Endothelial cell of umbilical vein (primary cell): ENCODE measurements around the gene LMO7. TPM values are rescaled to one million over a fixed set of nuclear protein-coding genes. Genes with fewer than 3 reads are reported as not detected.

Source experiments
- BruUV-seq: library from RNA; stranded (reverse); fragments of 400-500 nt; replicated peaks from 2 replicates; lab custom pipeline; 2021; lab: Mats Ljungman, UMichigan
- CTCF ChIA-PET: fragments of 300-600, 350-600 bp; sonication (Branson Sonifier 250); formaldehyde crosslinking; loops from one replicate; lab custom pipeline; 2021; ENCODE audit warnings: antibody characterized with exemption, inconsistent platforms; lab: Charles Lee
- POLR2A ChIA-PET: fragments of 300-600, 350-600 bp; sonication (Branson Sonifier 250); formaldehyde crosslinking; loops from one replicate; lab custom pipeline; 2021; ENCODE audit warnings: antibody characterized with exemption, inconsistent platforms; lab: Charles Lee
- DNase-seq: peaks from one replicate; pipeline ENCODE4 v3.0.0-alpha.2; 2011; ENCODE audit warnings: low read depth, low spot score
- FAIRE-seq: peaks from 2 replicates; lab custom pipeline; 2011; peaks lifted over from hg19 to GRCh38; lab: Jason Lieb, UNC
- H2AFZ ChIP-seq: 2 replicates; pipeline ENCODE4 v1.6.0; 2012; ENCODE audit warnings: low read depth, low read length, control low read depth, inconsistent platforms
- H3K27ac ChIP-seq: 2 replicates; pipeline ENCODE4 v1.5.1; 2011; ENCODE audit warnings: low read depth, mild to moderate bottlenecking, control low read depth, low read length, moderate library complexity; ENCODE audit not compliant: insufficient read depth
- H3K27me3 ChIP-seq, 2 experiments: 2 replicates each; pipeline versions ENCODE4 v1.6.0 to v1.6.1; 2011; ENCODE audit warnings: low read length in 2 of 2, mixed read lengths in 1 of 2; ENCODE audit not compliant: control insufficient read depth in 2 of 2, insufficient read depth in 2 of 2
- H3K36me3 ChIP-seq, 2 experiments: 2 replicates in 1 of 2; 3 replicates in 1 of 2; pipeline ENCODE4 v1.5.1; 2011; ENCODE audit warnings: low read length in 2 of 2, mild to moderate bottlenecking in 1 of 2, moderate library complexity in 1 of 2; ENCODE audit not compliant: control insufficient read depth in 2 of 2, insufficient read depth in 2 of 2; ENCODE audit errors: extremely low read depth in 1 of 2
- H3K4me1 ChIP-seq: 3 replicates; pipeline ENCODE4 v1.5.1; 2011; ENCODE audit warnings: mild to moderate bottlenecking, low read length; ENCODE audit not compliant: control insufficient read depth, insufficient read depth; ENCODE audit errors: extremely low read depth
- H3K4me2 ChIP-seq: 2 replicates; pipeline ENCODE4 v1.6.1; 2011; ENCODE audit warnings: low read length, control low read depth, mixed read lengths; ENCODE audit not compliant: insufficient read depth
- H3K4me3 ChIP-seq, 3 experiments: fragments of 200-600 bp in 1 of 3; sonication (generic), shearing (Covaris generic) in 1 of 3; replicated peaks in 1 of 3; 2 replicates each; pipeline ENCODE4 v1.5.1; 2011 to 2016; ENCODE audit warnings: control low read depth in 3 of 3, low read length in 3 of 3, mild to moderate bottlenecking in 2 of 3, inconsistent platforms in 1 of 3, low read depth in 1 of 3, moderate library complexity in 1 of 3; ENCODE audit not compliant: insufficient read depth in 1 of 3
- H3K79me2 ChIP-seq: 2 replicates; pipeline ENCODE4 v1.6.0; 2012; ENCODE audit warnings: low read length, inconsistent platforms; ENCODE audit not compliant: control insufficient read depth, insufficient read depth
- H3K9ac ChIP-seq: replicated peaks from 2 replicates; pipeline ENCODE3; 2011; ENCODE audit warnings: low read length, control low read depth; ENCODE audit not compliant: insufficient read depth; ENCODE audit errors: extremely low read depth
- H3K9me1 ChIP-seq: replicated peaks from 3 replicates; pipeline ENCODE4 v1.6.0; 2011; ENCODE audit warnings: mild to moderate bottlenecking, low read length; ENCODE audit not compliant: control insufficient read depth, insufficient read depth; ENCODE audit errors: extremely low read depth
- H3K9me3 ChIP-seq: replicated peaks from 2 replicates; pipeline ENCODE4 v1.5.1; 2012; ENCODE audit warnings: low read length, inconsistent platforms; ENCODE audit not compliant: control insufficient read depth, insufficient read depth
- H4K20me1 ChIP-seq: replicated peaks from 2 replicates; pipeline ENCODE3; 2011; ENCODE audit warnings: mild to moderate bottlenecking, low read length; ENCODE audit not compliant: control insufficient read depth, insufficient read depth; ENCODE audit errors: extremely low read depth
- FOS ChIP-seq: IDR thresholded peaks from 2 replicates; pipeline ENCODE4 v1.6.1; 2011; ENCODE audit warnings: mild to moderate bottlenecking, low read length, moderate library complexity, borderline replicate concordance; ENCODE audit not compliant: insufficient read depth
- JUN ChIP-seq: IDR thresholded peaks from 2 replicates; pipeline ENCODE4 v1.6.1; 2011; ENCODE audit warnings: borderline replicate concordance, low read depth; ENCODE audit not compliant: insufficient read length, insufficient read depth
- POLR2A ChIP-seq: IDR thresholded peaks from 2 replicates; pipeline ENCODE4 v1.6.1; 2012; ENCODE audit warnings: low read depth, mild to moderate bottlenecking, control low read depth, low read length
- POLR2AphosphoS5 ChIP-seq: IDR thresholded peaks from 2 replicates; pipeline ENCODE4 v1.6.1; 2012; ENCODE audit warnings: low read depth, mild to moderate bottlenecking, control low read depth, low read length, moderate library complexity; ENCODE audit not compliant: insufficient read depth
- dilution Hi-C: fragments of 300-500 bp; cut with MboI; formaldehyde crosslinking; loops from one replicate; pipeline ENCODE4 v1.15.0; 2019; ENCODE audit warnings: low sequenced_read_pairs; ENCODE audit not compliant: extremely low pct_ligation_motif_present
- intact Hi-C: fragments of 100-400 bp; cut with micrococcal nuclease; formaldehyde crosslinking; loops from one replicate; pipeline ENCODE4 v1.10.0; 2022
- polyA plus RNA-seq, 4 experiments: library from polyadenylated mRNA; depleted of rRNA in 3 of 4; stranded (reverse) in 3 of 4; unstranded in 1 of 4; fragments of >200 nt; gene quantifications; 2 replicates each; pipeline versions ENCODE4 v1.2.1 to v1.2.3, GENCODE V29; 2011 to 2012; ENCODE audit warnings: missing spikeins in 1 of 4
- total RNA-seq: library from RNA; stranded (reverse); gene quantifications from 2 replicates; pipeline ENCODE4 v1.2.3, GENCODE V29; 2021
- TF ChIP-seq, protein P1 (sequence below): IDR thresholded peaks from 2 replicates; pipeline ENCODE4 v1.6.1; 2011; ENCODE audit not compliant: insufficient read depth, insufficient read length

LMO7 gene
- total and polyA plus RNA-seq, 2 donors (not counting 3 experiments of a cell fraction or from before 2014, with no cell fraction given), result 10.5 to 21.1 TPM

DNA sequence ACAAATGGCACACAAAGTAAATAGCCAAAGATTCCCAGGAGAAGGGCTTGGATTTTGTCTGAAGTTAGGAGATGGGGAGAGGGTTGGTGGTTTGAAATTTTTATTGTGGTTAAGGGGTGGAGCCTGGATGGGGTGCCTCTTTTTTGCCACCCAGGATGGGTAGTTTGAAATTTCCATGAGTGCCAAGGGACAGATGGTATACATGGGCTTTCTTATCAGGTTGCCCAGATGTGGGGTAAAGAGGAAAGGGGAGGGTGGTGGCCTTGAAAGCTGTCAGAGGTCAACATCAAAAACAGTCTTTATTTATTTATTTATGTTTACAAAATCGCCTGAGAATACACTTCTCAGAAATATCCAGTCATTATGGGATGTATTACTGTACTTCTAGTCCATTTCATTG lies 46.2 kb downstream of the LMO7 start:
- DNase-seq (no peak), FAIRE-seq (no peak)
- ChIA-PET POLR2A (no interaction called here), CTCF (interaction anchor here (1.6 kb wide), 1 partner anchor 13 kb away, joined by 8 read pairs; no protein-coding TSS in a partner anchor)
- Histone ChIP-seq H3K4me3 (no peak overlapping the region), H3K4me2 (no peak overlapping the region), H3K9ac (no peak overlapping the region), H2AFZ (no peak overlapping the region), H3K9me1 (no peaks in the 10 kb centered on the region), H3K79me2 (no peaks in the 10 kb centered on the region), H3K27me3 (no peaks in the 10 kb centered on the region), H4K20me1 (no peaks in the 10 kb centered on the region), H3K36me3 (no peaks in the 10 kb centered on the region), H3K27ac (no peak overlapping the region), H3K9me3 (no peaks in the 10 kb centered on the region), H3K4me1 (no peaks in the 10 kb centered on the region)
- TF ChIP-seq JUN, result no peak
- TF ChIP-seq POLR2A, result no peak
- no peak for TF ChIP-seq POLR2AphosphoS5
- no TSS peak for BruUV-seq
- dilution Hi-C loops, result no loop called here
- intact Hi-C loops, result no loop called here

DNA sequence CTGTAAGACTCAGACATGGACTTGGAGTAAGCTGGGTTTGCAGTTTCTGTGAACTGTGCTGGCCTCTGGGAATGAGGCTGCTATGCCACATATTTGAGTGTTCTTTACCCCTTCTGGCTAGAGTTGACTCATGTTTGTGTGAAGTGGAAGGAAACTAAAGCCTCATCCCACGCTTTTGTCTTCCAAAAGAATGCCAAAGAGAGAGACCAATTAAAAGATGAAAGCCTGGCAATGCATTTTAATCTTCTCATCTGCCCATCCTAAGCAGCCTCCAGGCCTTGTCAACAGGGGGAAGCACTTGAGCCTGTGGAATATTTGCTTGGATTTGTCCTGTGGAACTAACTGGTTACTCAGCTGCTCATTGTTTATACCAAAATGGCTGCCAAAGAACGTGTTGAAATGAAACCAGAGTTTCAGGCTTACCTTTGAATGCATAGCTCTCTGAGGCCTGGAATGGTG lies 49.1 kb downstream of the LMO7 start:
- Histone ChIP-seq H3K9me3 (no peaks in the 10 kb centered on the region), H3K79me2 (no peaks in the 10 kb centered on the region), H2AFZ (peak overlapping the region; percentile 43), H3K27me3 (no peaks in the 10 kb centered on the region), H3K9me1 (no peaks in the 10 kb centered on the region), H4K20me1 (peaks cover 2% of the 10 kb centered on the region), H3K4me3 (no peak overlapping the region), H3K4me1 (no peaks in the 10 kb centered on the region), H3K27ac (no peak overlapping the region), H3K36me3 (no peaks in the 10 kb centered on the region), H3K9ac (no peak overlapping the region), H3K4me2 (no peak overlapping the region)
- TF ChIP-seq, protein P1, sequence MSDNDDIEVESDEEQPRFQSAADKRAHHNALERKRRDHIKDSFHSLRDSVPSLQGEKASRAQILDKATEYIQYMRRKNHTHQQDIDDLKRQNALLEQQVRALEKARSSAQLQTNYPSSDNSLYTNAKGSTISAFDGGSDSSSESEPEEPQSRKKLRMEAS, result no peak
- TF ChIP-seq FOS (no peak), POLR2AphosphoS5 (no peak)
- CTCF ChIA-PET, result interaction anchor here (0.7 to 4.1 kb wide), 6 partner anchors 11 to 1295 kb away, joined by 3 to 61 read pairs (median 4); no protein-coding TSS in a partner anchor
- intact Hi-C loops, result no loop called here
- no peak for FAIRE-seq
- POLR2A ChIA-PET, result no interaction called here
- peak; percentile 16 for DNase-seq
- dilution Hi-C loops, result no loop called here
- BruUV-seq, result no TSS peak
